GM12874 (cell line): ENCODE measurements around the gene BABAM1.

ENCODE experiments used
- TF ChIP-seq, protein P1 (sequence below): IDR thresholded peaks from 2 replicates; pipeline ENCODE4 v1.5.1; 2011; ENCODE audit warnings: low read depth, mild to moderate bottlenecking, control low read depth, low read length, moderate library complexity; ENCODE audit not compliant: insufficient read depth

The BABAM1 gene

DNA sequence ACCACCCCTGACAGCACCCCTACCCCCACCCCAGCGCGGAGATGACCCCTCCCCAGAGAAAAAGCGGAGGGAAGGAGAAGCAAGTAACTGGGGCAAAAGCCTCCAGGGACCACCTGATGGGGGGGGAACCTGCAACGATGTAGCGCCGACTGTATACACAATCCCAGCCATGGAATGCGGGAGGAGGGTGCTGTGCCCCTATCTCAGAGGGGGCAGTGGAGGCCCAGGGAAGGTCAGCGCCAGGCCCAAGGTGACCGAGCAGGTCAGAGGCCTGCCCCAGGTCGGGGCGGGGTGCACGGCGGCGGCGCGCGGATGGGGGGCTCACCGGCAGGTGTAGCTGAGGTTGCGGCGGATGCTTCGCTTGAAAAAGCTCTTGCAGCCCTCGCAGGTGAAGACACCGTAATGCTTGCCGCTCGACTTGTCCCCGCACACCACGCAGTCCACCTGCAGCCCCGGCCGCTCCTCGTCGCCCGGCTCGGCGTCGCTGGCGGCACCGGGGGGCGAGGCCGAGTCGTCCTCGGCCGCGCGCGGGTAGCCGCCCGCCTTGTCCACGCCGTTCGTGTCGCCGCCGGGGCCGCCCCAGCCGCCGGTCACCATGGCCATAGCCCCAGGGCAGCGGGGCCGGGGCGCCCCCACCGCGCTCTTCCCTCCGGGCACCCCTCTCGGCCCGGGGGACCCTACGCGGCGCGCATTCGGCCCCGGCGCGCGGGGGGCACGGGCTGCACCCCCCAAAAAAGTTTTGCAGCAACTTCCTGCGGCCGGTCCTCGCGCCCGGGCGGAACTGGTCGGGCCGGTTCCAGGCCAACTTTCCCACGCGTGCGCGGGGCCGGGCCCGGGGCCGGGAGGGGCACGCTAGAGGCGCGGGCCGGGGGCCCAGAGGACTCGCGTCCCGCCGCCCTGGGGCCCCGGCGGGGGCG lies 22.4 kb upstream of the BABAM1 start:
- TF ChIP-seq, protein P1, sequence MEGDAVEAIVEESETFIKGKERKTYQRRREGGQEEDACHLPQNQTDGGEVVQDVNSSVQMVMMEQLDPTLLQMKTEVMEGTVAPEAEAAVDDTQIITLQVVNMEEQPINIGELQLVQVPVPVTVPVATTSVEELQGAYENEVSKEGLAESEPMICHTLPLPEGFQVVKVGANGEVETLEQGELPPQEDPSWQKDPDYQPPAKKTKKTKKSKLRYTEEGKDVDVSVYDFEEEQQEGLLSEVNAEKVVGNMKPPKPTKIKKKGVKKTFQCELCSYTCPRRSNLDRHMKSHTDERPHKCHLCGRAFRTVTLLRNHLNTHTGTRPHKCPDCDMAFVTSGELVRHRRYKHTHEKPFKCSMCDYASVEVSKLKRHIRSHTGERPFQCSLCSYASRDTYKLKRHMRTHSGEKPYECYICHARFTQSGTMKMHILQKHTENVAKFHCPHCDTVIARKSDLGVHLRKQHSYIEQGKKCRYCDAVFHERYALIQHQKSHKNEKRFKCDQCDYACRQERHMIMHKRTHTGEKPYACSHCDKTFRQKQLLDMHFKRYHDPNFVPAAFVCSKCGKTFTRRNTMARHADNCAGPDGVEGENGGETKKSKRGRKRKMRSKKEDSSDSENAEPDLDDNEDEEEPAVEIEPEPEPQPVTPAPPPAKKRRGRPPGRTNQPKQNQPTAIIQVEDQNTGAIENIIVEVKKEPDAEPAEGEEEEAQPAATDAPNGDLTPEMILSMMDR = no peak

DNA sequence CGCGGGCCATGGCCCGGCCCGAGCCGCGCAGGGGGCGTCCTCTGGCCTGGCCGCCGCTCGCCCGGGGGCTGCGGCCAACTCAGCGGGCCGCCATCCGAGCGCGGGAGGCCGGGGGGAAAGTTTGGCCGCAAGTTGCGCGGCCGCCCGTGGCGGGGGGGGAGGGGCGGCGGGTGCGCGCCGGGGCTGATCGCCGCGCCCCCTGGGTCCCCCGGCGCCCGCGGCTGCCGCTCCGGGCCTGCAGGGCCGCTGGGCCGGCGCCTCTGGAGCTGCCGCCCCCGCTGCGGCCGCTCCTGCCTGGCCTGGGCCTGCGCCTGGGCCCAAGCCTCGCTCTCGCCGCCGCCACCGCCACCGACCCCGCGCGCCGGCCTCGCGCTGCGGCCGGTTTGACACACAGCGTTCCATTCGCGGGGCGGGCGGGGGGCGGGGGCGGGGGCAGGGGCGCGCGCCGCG lies 21.7 kb upstream of the BABAM1 start, which contains the start of gene NR2F6:
TSS of gene NR2F6 (minus strand) at position 385 of the 450 bp plus-strand sequence. CDS start 699 bp downstream, outside the sequence.
- TF ChIP-seq, protein P1 = no peak

DNA sequence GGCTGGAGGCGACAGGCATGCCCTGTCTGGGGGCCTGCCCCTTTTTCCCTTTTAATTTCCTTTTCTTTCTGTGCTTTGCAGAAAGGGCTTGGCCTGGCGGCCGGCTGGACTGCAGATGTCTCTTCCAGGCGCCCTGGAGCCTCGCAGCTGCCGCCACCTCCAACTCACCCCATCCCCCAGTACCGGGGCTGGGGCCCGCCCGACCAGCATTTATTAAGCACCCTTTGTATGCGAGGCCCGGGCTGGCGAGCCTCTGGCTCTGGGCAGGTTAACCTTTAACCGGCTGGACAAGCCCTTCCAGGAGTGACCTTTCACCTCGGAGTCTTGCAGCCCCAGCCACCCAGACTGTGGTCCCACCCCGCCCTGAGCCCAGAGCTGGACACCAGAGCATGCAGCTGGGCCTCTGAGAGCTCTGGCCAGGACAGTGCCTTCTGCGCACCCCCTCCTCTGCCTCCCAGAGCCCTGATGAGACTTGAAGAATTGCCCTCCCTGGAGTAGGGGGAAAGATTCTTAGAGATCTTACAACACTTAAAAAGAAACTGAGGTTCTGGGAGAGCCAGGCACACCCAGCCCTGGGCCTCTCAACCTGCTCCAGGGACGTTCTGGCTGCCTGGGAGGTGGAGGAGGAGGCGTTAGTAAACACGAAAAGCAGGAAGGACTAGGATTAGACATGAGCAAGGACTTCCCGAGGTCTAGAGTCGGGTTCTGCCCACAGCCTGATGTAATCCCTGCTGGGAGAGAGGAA lies 20.4 kb upstream of the BABAM1 start:
- TF ChIP-seq, protein P1 = no peak

DNA sequence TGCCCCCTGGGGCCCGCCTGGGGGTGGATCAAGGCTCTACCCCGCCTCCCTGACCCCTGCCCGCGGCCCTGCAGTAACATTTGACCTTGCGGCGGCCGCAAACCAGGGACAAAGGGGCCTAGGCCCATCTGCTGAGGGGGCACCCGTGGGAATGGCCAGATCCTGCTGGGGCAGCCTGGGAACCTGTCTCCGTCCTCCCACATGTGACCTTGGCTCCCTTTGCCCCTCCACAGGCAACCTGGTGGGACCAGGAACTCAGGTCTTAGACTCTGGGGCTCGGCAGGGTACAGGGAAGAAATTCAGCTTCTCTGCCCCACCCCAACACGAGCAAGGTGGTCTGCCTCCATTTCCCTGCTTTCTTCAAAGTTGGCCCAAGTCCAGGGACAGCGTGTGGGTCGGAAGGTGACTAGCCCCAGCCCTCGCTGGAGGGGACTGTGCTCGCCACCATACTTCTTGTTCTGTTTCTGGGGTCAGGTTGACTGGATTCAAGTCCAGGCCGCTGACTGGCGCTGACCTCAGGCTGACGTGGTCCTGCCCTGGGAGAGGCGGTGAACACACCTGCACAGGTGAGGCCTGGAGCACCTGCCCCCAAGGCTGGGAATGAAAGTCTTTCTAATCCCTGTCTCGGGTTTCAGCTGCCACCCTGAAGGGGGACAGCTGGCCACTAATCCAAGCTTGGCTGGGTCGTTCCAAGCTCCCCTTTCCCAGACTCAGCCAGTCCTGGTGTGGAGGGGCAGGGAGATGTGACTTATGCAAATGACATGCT lies 19.0 kb upstream of the BABAM1 start:
- TF ChIP-seq, protein P1 = no peak

DNA sequence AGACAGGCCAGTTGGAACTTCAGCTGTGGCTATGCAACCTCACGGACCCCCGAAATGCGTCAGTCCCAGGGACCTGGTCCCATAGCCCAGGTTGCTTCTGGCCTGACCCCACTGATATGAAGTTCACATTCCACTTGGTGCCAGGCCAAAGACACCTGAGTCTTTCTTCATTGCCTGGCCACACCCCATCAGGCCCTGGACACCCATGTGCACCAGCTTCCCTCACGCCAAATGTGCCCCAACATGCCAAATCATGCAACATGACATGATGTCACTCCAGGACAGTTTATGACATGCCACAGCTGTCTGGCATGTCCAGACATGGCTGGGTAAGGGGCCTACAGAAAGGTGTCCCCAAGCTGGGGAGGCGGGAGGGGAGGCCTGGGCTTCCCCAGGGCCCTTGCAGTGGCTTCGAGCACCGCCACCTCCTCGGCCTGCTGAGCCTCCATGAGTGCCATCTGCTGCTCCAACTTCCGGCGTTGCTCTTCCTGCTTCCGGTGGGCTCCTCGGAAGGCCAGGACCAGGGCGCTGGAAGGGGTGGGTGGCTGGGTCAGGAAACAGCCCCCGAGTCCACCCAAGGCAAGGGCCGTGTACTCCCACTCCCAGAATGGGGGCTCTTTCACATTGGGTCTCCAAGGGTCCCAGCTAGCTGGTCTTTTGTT lies 17.2 kb upstream of the BABAM1 start:
- TF ChIP-seq, protein P1 = no peak

DNA sequence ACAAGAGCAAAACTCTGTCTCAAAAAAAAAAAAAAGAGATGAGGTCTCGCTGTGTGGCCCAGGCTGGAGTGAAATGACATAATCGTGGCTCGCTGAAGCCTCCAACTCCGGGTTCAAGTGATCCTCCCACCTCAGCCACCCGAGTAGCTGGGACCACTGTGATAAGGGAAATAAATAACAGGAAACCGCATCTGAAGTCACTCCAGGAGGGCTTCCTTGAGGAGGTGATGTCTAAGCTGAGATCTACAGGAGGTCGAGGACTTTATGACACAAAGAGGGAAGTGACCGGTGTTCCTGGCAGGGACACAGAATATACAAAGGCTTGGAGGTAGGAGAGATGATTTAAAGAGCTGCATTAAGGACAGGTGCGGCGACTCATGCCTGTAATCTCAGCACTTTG lies 12.6 kb upstream of the BABAM1 start:
- TF ChIP-seq, protein P1 = no peak
